SU-DHL-6 (cell line): Measurements from ENCODE around the gene RPL7A.

Source experiments
- H2AFZ ChIP-seq: fragments of 200-600 bp; sonication (generic); 2 replicates; pipeline ENCODE4 v1.6.1; 2014; ENCODE audit warnings: low read depth, mild to moderate bottlenecking, moderate library complexity, mixed read lengths, antibody characterized with exemption, low read length; ENCODE audit not compliant: severe bottlenecking
- H3F3A ChIP-seq: fragments of 200-600 bp; shearing (Covaris generic); 2 replicates; pipeline ENCODE4 v1.6.0; 2016; ENCODE audit warnings: antibody characterized with exemption, mild to moderate bottlenecking; ENCODE audit not compliant: insufficient read depth
- H3K27ac ChIP-seq: fragments of 200-600 bp; sonication (generic); 2 replicates; pipeline ENCODE4 v1.5.1; 2016; ENCODE audit warnings: low read depth, mild to moderate bottlenecking, low read length, moderate library complexity, mixed read lengths
- H3K27me3 ChIP-seq: fragments of 200-600 bp; sonication (generic), shearing (Covaris generic); 2 replicates; pipeline ENCODE4 v1.6.0; 2014; ENCODE audit warnings: mild to moderate bottlenecking, low read length
- H3K36me3 ChIP-seq: fragments of 200-600 bp; sonication (generic); 2 replicates; pipeline ENCODE4 v1.6.1; 2014; ENCODE audit warnings: mild to moderate bottlenecking, low read length, mixed read lengths
- H3K4me2 ChIP-seq: fragments of 300-600, 200-600 bp; shearing (Covaris generic), sonication (generic); 2 replicates; pipeline ENCODE4 v1.6.0; 2014; ENCODE audit warnings: low read length, low read depth, mild to moderate bottlenecking; ENCODE audit not compliant: poor library complexity, severe bottlenecking
- H3K4me3 ChIP-seq: fragments of 200-600 bp; sonication (generic); 2 replicates; pipeline ENCODE4 v1.5.1; 2014; ENCODE audit warnings: antibody characterized with exemption, low read length, mild to moderate bottlenecking, mixed read lengths; ENCODE audit not compliant: insufficient read depth, poor library complexity, severe bottlenecking
- H3K79me2 ChIP-seq: fragments of 200-600 bp; sonication (generic); 2 replicates; pipeline ENCODE4 v1.6.1; 2014; ENCODE audit warnings: mild to moderate bottlenecking, low read length, moderate library complexity; ENCODE audit not compliant: insufficient read depth
- H3K9ac ChIP-seq: fragments of 200-600 bp; sonication (generic); 2 replicates; pipeline ENCODE4 v1.7.0; 2014; ENCODE audit warnings: mild to moderate bottlenecking, low read length
- H3K9me2 ChIP-seq: fragments of 200-600 bp; sonication (generic); replicated peaks from 2 replicates; pipeline ENCODE4 v1.6.1; 2014; ENCODE audit warnings: low read length; ENCODE audit not compliant: insufficient read depth
- H3K9me3 ChIP-seq: fragments of 200-600 bp; sonication (generic); 2 replicates; pipeline ENCODE4 v1.6.1; 2014; ENCODE audit warnings: low read length, mixed read lengths; ENCODE audit not compliant: insufficient read depth
- H4K20me1 ChIP-seq: fragments of 200-600 bp; sonication (generic); 2 replicates; pipeline ENCODE4 v1.6.1; 2014; ENCODE audit warnings: low read depth, mild to moderate bottlenecking, antibody characterized with exemption, low read length, moderate library complexity, mixed read lengths
- CTCF ChIP-seq: fragments of 200-600 bp; sonication (generic); IDR thresholded peaks from one replicate; pipeline ENCODE4 v1.5.1; 2017; ENCODE audit warnings: antibody characterized with exemption, mild to moderate bottlenecking, low read length, moderate library complexity; ENCODE audit not compliant: insufficient read depth, poor library complexity, severe bottlenecking
- EZH2phosphoT487 ChIP-seq: fragments of 200-600 bp; sonication (generic), shearing (Covaris generic); conservative IDR thresholded peaks from 2 replicates; pipeline ENCODE4 v1.6.1; 2018; ENCODE audit warnings: mild to moderate bottlenecking, antibody characterized with exemption, low read length, moderate library complexity, mixed read lengths

The RPL7A gene

GRCh38 chr9:133342570-133342969, 5.4 kb upstream of the RPL7A start:
- TF ChIP-seq CTCF, result no peak
- Histone ChIP-seq H3K36me3 (no peaks in the 10 kb centered on the region), H3K79me2 (peaks cover 16% of the 10 kb centered on the region), H3K27ac (no peak overlapping the region), H3F3A (peaks cover 3% of the 10 kb centered on the region; the same call in 1 of the 2 replicates), H3K4me2 (no peak overlapping the region), H3K27me3 (no peaks in the 10 kb centered on the region), H3K4me3 (no peak overlapping the region), H4K20me1 (no peaks in the 10 kb centered on the region), H3K9me2 (no peaks in the 10 kb centered on the region), H3K9me3 (no peaks in the 10 kb centered on the region), H3K9ac (no peak overlapping the region), H2AFZ (no peak overlapping the region)

GRCh38 chr9:133344071-133344470, 3.9 kb upstream of the RPL7A start:
- H3K9me2 ChIP-seq, result no peaks in the 10 kb centered on the region
- no peak overlapping the region for H3K27ac ChIP-seq
- H3K9ac ChIP-seq, result no peak overlapping the region
- no peaks in the 10 kb centered on the region for H3K27me3 ChIP-seq
- no peak for TF ChIP-seq EZH2phosphoT487
- TF ChIP-seq CTCF, result no peak
- no peak overlapping the region for H3K4me3 ChIP-seq
- peaks cover 6% of the 10 kb centered on the region; the same call in 1 of the 2 replicates for H3K36me3 ChIP-seq
- peaks cover 28% of the 10 kb centered on the region for H3K79me2 ChIP-seq
- no peak overlapping the region for H2AFZ ChIP-seq
- no peaks in the 10 kb centered on the region for H4K20me1 ChIP-seq
- peaks cover 7% of the 10 kb centered on the region for H3F3A ChIP-seq
- no peak overlapping the region for H3K4me2 ChIP-seq
- no peaks in the 10 kb centered on the region for H3K9me3 ChIP-seq

GRCh38 chr9:133344979-133345378, 3.0 kb upstream of the RPL7A start:
- Histone ChIP-seq H3K79me2 (peaks cover 37% of the 10 kb centered on the region), H3K36me3 (peaks cover 15% of the 10 kb centered on the region)

More at GRCh38 chr9:133344979-133345378, 3.0 kb upstream of the RPL7A start:
- no peaks in the 10 kb centered on the region for H3K27me3 ChIP-seq
- no peak for TF ChIP-seq EZH2phosphoT487
- TF ChIP-seq CTCF, result no peak
- H3K9me2 ChIP-seq, result no peaks in the 10 kb centered on the region
- H3K27ac ChIP-seq, result no peak overlapping the region
- H2AFZ ChIP-seq, result no peak overlapping the region
- H3K4me3 ChIP-seq, result no peak overlapping the region
- no peak overlapping the region for H3K9ac ChIP-seq
- H3F3A ChIP-seq, result peaks cover 16% of the 10 kb centered on the region
- no peak overlapping the region for H3K4me2 ChIP-seq
- H3K9me3 ChIP-seq, result no peaks in the 10 kb centered on the region
- no peaks in the 10 kb centered on the region; the same call in 1 of the 2 replicates for H4K20me1 ChIP-seq
